SK-N-MC (cell line): ENCODE data around the gene NTRK2.

ENCODE experiments used
- DNase-seq: peaks from one replicate; pipeline ENCODE4 v3.0.0-alpha.2; 2011; ENCODE audit warnings: low read depth, low spot score
- H3K27ac ChIP-seq: fragments of 200-600 bp; sonication (generic); 2 replicates; pipeline ENCODE4 v1.5.1; 2016; ENCODE audit warnings: mixed run types
- H3K36me3 ChIP-seq: fragments of 200-600 bp; sonication (generic); 2 replicates; pipeline ENCODE4 v1.6.1; 2017; ENCODE audit warnings: antibody characterized with exemption, low read length, mixed read lengths; ENCODE audit not compliant: insufficient read depth
- H3K4me3 ChIP-seq: fragments of 200-600 bp; sonication (generic); 2 replicates; pipeline ENCODE4 v1.5.1; 2016
- H3K9ac ChIP-seq: fragments of 200-600 bp; sonication (generic); 2 replicates; pipeline ENCODE4 v1.8.0; 2017; ENCODE audit warnings: mixed run types, mixed read lengths; ENCODE audit not compliant: insufficient read length
- H3K9me3 ChIP-seq: fragments of 200-600 bp; sonication (generic); 2 replicates; pipeline ENCODE4 v1.6.1; 2017; ENCODE audit warnings: low read depth, mild to moderate bottlenecking, antibody characterized with exemption, low read length, moderate library complexity, mixed read lengths
- EZH2 ChIP-seq: fragments of 200-600 bp; sonication (generic); IDR thresholded peaks from one replicate; pipeline ENCODE4 v1.6.1; 2017; ENCODE audit warnings: antibody characterized with exemption
- FOXP2 ChIP-seq: optimal IDR thresholded peaks from 2 replicates; pipeline ENCODE3; 2011; ENCODE audit warnings: mild to moderate bottlenecking, moderate library complexity; ENCODE audit not compliant: insufficient read depth; ENCODE audit errors: extremely low read length, control extremely low read depth
- POLR2AphosphoS5 ChIP-seq: IDR thresholded peaks from 2 replicates; pipeline ENCODE4 v1.6.1; 2012; ENCODE audit warnings: mild to moderate bottlenecking, low read depth, low read length, borderline replicate concordance

The NTRK2 gene

GRCh38 chr9:84871983-84872382, 202.5 kb downstream of the NTRK2 start:
- Histone ChIP-seq H3K9me3 (no peaks in the 10 kb centered on the region), H3K9ac (no peak overlapping the region), H3K27ac (no peak overlapping the region), H3K4me3 (no peak overlapping the region), H3K36me3 (no peaks in the 10 kb centered on the region)
- DNase-seq = no peak
- TF ChIP-seq POLR2AphosphoS5 (no peak), EZH2 (no peak), FOXP2 (no peak)

GRCh38 chr9:84874022-84874421, 204.5 kb downstream of the NTRK2 start:
- no peak for TF ChIP-seq POLR2AphosphoS5
- TF ChIP-seq EZH2 = no peak
- TF ChIP-seq FOXP2 = no peak
- Histone ChIP-seq H3K27ac (no peak overlapping the region), H3K9me3 (no peaks in the 10 kb centered on the region), H3K36me3 (no peaks in the 10 kb centered on the region), H3K4me3 (no peak overlapping the region), H3K9ac (no peak overlapping the region)
- DNase-seq = no peak

GRCh38 chr9:84874596-84874995, 205.1 kb downstream of the NTRK2 start:
- Histone ChIP-seq H3K4me3 (no peak overlapping the region), H3K36me3 (no peaks in the 10 kb centered on the region), H3K9ac (no peak overlapping the region), H3K27ac (no peak overlapping the region), H3K9me3 (no peaks in the 10 kb centered on the region)
- no peak for DNase-seq
- TF ChIP-seq FOXP2 (no peak), EZH2 (no peak), POLR2AphosphoS5 (no peak)

- no peak overlapping the region for H3K4me3 ChIP-seq
- H3K9me3 ChIP-seq = no peaks in the 10 kb centered on the region
- no peaks in the 10 kb centered on the region for H3K36me3 ChIP-seq
- no peak overlapping the region for H3K27ac ChIP-seq
- DNase-seq = no peak
- no peak for TF ChIP-seq EZH2
- TF ChIP-seq FOXP2 = no peak
- no peak for TF ChIP-seq POLR2AphosphoS5
- no peak overlapping the region for H3K9ac ChIP-seq
Observed at GRCh38 chr9:84875193-84875592, 205.7 kb downstream of the NTRK2 start.

GRCh38 chr9:84879631-84880030, 210.1 kb downstream of the NTRK2 start:
- Histone ChIP-seq H3K9ac (no peak overlapping the region), H3K4me3 (no peak overlapping the region), H3K36me3 (no peaks in the 10 kb centered on the region), H3K9me3 (no peaks in the 10 kb centered on the region), H3K27ac (no peak overlapping the region)
- DNase-seq = no peak
- TF ChIP-seq EZH2 (no peak), FOXP2 (no peak), POLR2AphosphoS5 (no peak)

- TF ChIP-seq EZH2 (no peak), POLR2AphosphoS5 (no peak), FOXP2 (no peak)
- H3K36me3 ChIP-seq = no peaks in the 10 kb centered on the region
- H3K9ac ChIP-seq = no peak overlapping the region
- DNase-seq = no peak
- H3K27ac ChIP-seq = no peak overlapping the region
- H3K4me3 ChIP-seq = no peak overlapping the region
- no peaks in the 10 kb centered on the region for H3K9me3 ChIP-seq
Observed at GRCh38 chr9:84880835-84881234, 211.3 kb downstream of the NTRK2 start.

GRCh38 chr9:84886866-84887265, 217.3 kb downstream of the NTRK2 start:
- Histone ChIP-seq H3K9ac (no peak overlapping the region), H3K4me3 (no peak overlapping the region), H3K36me3 (no peaks in the 10 kb centered on the region), H3K27ac (no peak overlapping the region), H3K9me3 (no peaks in the 10 kb centered on the region)
- TF ChIP-seq FOXP2 = no peak
- no peak for TF ChIP-seq POLR2AphosphoS5
- no peak for TF ChIP-seq EZH2
- DNase-seq = no peak

- no peak for DNase-seq
- H3K9me3 ChIP-seq = no peaks in the 10 kb centered on the region
- H3K9ac ChIP-seq = no peak overlapping the region
- H3K27ac ChIP-seq = no peak overlapping the region
- H3K36me3 ChIP-seq = no peaks in the 10 kb centered on the region
- TF ChIP-seq POLR2AphosphoS5 (no peak), FOXP2 (no peak), EZH2 (no peak)
- no peak overlapping the region for H3K4me3 ChIP-seq
Observed at GRCh38 chr9:84891924-84892323, 222.4 kb downstream of the NTRK2 start.

- Histone ChIP-seq H3K36me3 (no peaks in the 10 kb centered on the region), H3K4me3 (no peak overlapping the region), H3K9ac (no peak overlapping the region), H3K9me3 (no peaks in the 10 kb centered on the region), H3K27ac (no peak overlapping the region)
- no peak for TF ChIP-seq EZH2
- no peak for TF ChIP-seq FOXP2
- no peak for TF ChIP-seq POLR2AphosphoS5
- no peak for DNase-seq
Observed at GRCh38 chr9:84893419-84894128, 224.0 kb downstream of the NTRK2 start.
